IPS-20b (cell line): ENCODE data around the gene LTF.

Experiments used
- H3K27ac ChIP-seq: one replicate; pipeline ENCODE4 v1.5.1; 2013; ENCODE audit warnings: low read length
- H3K27me3 ChIP-seq: 2 replicates; pipeline ENCODE4 v1.6.1; 2013; ENCODE audit warnings: mild to moderate bottlenecking, low read length, inconsistent platforms; ENCODE audit not compliant: insufficient read depth
- H3K36me3 ChIP-seq: 2 replicates; pipeline ENCODE4 v1.6.1; 2013; ENCODE audit warnings: low read depth, mild to moderate bottlenecking, inconsistent platforms, low read length, moderate library complexity; ENCODE audit not compliant: insufficient read depth
- H3K4me1 ChIP-seq: 2 replicates; pipeline ENCODE4 v1.6.1; 2013; ENCODE audit warnings: mild to moderate bottlenecking, control low read depth, inconsistent platforms, low read length, moderate library complexity; ENCODE audit not compliant: insufficient read depth
- H3K4me3 ChIP-seq: 2 replicates; pipeline ENCODE4 v1.5.1; 2013; ENCODE audit warnings: mild to moderate bottlenecking, low read length, inconsistent platforms
- H3K9ac ChIP-seq: 2 replicates; pipeline ENCODE4 v1.6.1; 2013; ENCODE audit warnings: low read depth, mild to moderate bottlenecking, inconsistent platforms, low read length, moderate library complexity
- H3K9me3 ChIP-seq: 2 replicates; pipeline ENCODE4 v1.6.1; 2013; ENCODE audit warnings: mild to moderate bottlenecking, low read depth, low read length, inconsistent platforms; ENCODE audit not compliant: insufficient read depth

Gene LTF

GRCh38 chr3:46463868-46464241 lies 850 bp downstream of the LTF start:
- Histone ChIP-seq H3K4me3 (no peak overlapping the region), H3K27me3 (0 out of 2 replicates have a peak, but pooled peaks cover 4% of the 10 kb centered on the region), H3K4me1 (no peaks in the 10 kb centered on the region), H3K9me3 (no peaks in the 10 kb centered on the region), H3K9ac (no peak overlapping the region), H3K27ac (no peak overlapping the region), H3K36me3 (no peaks in the 10 kb centered on the region)

- Histone ChIP-seq H3K9ac (no peak overlapping the region), H3K27ac (no peak overlapping the region), H3K4me1 (no peaks in the 10 kb centered on the region), H3K36me3 (no peaks in the 10 kb centered on the region), H3K27me3 (0 out of 2 replicates have a peak, but pooled peaks cover 4% of the 10 kb centered on the region), H3K9me3 (no peaks in the 10 kb centered on the region), H3K4me3 (no peak overlapping the region)
These were observed 1.4 kb downstream of the LTF start for GRCh38 chr3:46463120-46463867.

GRCh38 chr3:46462511-46462910 lies 2.2 kb downstream of the LTF start:
- Histone ChIP-seq H3K27ac (no peak overlapping the region), H3K4me3 (no peak overlapping the region), H3K9ac (no peak overlapping the region), H3K36me3 (no peaks in the 10 kb centered on the region), H3K27me3 (0 out of 2 replicates have a peak, but pooled peaks cover 4% of the 10 kb centered on the region), H3K9me3 (no peaks in the 10 kb centered on the region), H3K4me1 (no peaks in the 10 kb centered on the region)

GRCh38 chr3:46462111-46462510 lies 2.6 kb downstream of the LTF start:
- H3K27ac ChIP-seq = no peak overlapping the region
- H3K9ac ChIP-seq = no peak overlapping the region
- H3K4me3 ChIP-seq = no peak overlapping the region
- H3K9me3 ChIP-seq = no peaks in the 10 kb centered on the region
- 0 out of 2 replicates have a peak, but pooled peaks cover 4% of the 10 kb centered on the region for H3K27me3 ChIP-seq
- H3K36me3 ChIP-seq = no peaks in the 10 kb centered on the region
- H3K4me1 ChIP-seq = no peaks in the 10 kb centered on the region

- no peaks in the 10 kb centered on the region for H3K27me3 ChIP-seq
- no peak overlapping the region for H3K9ac ChIP-seq
- no peaks in the 10 kb centered on the region for H3K9me3 ChIP-seq
- no peak overlapping the region for H3K4me3 ChIP-seq
- no peaks in the 10 kb centered on the region for H3K36me3 ChIP-seq
- H3K4me1 ChIP-seq = no peaks in the 10 kb centered on the region
- no peak overlapping the region for H3K27ac ChIP-seq
These were observed 4.7 kb downstream of the LTF start for GRCh38 chr3:46460051-46460450.

GRCh38 chr3:46456118-46456517 lies 8.6 kb downstream of the LTF start:
- Histone ChIP-seq H3K4me1 (no peaks in the 10 kb centered on the region), H3K36me3 (no peaks in the 10 kb centered on the region), H3K27ac (no peak overlapping the region), H3K27me3 (no peaks in the 10 kb centered on the region), H3K4me3 (no peak overlapping the region), H3K9me3 (no peaks in the 10 kb centered on the region), H3K9ac (no peak overlapping the region)

- Histone ChIP-seq H3K9ac (no peak overlapping the region), H3K4me3 (no peak overlapping the region), H3K9me3 (no peaks in the 10 kb centered on the region), H3K36me3 (no peaks in the 10 kb centered on the region), H3K27me3 (no peaks in the 10 kb centered on the region), H3K27ac (no peak overlapping the region), H3K4me1 (no peaks in the 10 kb centered on the region)
These were observed 9.2 kb downstream of the LTF start for GRCh38 chr3:46455231-46456115.

GRCh38 chr3:46454606-46455005 lies 10.1 kb downstream of the LTF start:
- Histone ChIP-seq H3K4me1 (no peaks in the 10 kb centered on the region), H3K36me3 (no peaks in the 10 kb centered on the region), H3K27me3 (no peaks in the 10 kb centered on the region), H3K9ac (no peak overlapping the region), H3K27ac (no peak overlapping the region), H3K9me3 (no peaks in the 10 kb centered on the region), H3K4me3 (no peak overlapping the region)

- H3K4me3 ChIP-seq = no peak overlapping the region
- H3K9ac ChIP-seq = no peak overlapping the region
- H3K4me1 ChIP-seq = no peaks in the 10 kb centered on the region
- no peaks in the 10 kb centered on the region for H3K27me3 ChIP-seq
- H3K36me3 ChIP-seq = no peaks in the 10 kb centered on the region
- no peak overlapping the region for H3K27ac ChIP-seq
- H3K9me3 ChIP-seq = no peaks in the 10 kb centered on the region
These were observed 10.5 kb downstream of the LTF start for GRCh38 chr3:46454209-46454595.

GRCh38 chr3:46453526-46454208 lies 11.0 kb downstream of the LTF start:
- no peak overlapping the region for H3K27ac ChIP-seq
- no peak overlapping the region for H3K4me3 ChIP-seq
- H3K36me3 ChIP-seq = no peaks in the 10 kb centered on the region
- H3K9ac ChIP-seq = no peak overlapping the region
- H3K27me3 ChIP-seq = no peaks in the 10 kb centered on the region
- H3K9me3 ChIP-seq = no peaks in the 10 kb centered on the region
- no peaks in the 10 kb centered on the region for H3K4me1 ChIP-seq

GRCh38 chr3:46449755-46450552 lies 14.8 kb downstream of the LTF start:
- Histone ChIP-seq H3K4me3 (no peak overlapping the region), H3K36me3 (no peaks in the 10 kb centered on the region), H3K27ac (no peak overlapping the region), H3K9me3 (no peaks in the 10 kb centered on the region), H3K4me1 (no peaks in the 10 kb centered on the region), H3K9ac (no peak overlapping the region), H3K27me3 (no peaks in the 10 kb centered on the region)
